H1 (cell line): ENCODE results near the gene NFKBIL1. TPM values are rescaled to one million over a fixed set of nuclear protein-coding genes. Genes with fewer than 3 reads are reported as not detected.

Experiments used
- CTCF ChIA-PET: fragments of 300-600 bp; sonication (Branson Sonifier 250); formaldehyde crosslinking; loops from one replicate; lab custom pipeline; 2021; ENCODE audit not compliant: partially characterized antibody; lab: Charles Lee
- POLR2A ChIA-PET: fragments of 300-600 bp; sonication (Branson Sonifier 250); formaldehyde crosslinking; loops from one replicate; lab custom pipeline; 2021; ENCODE audit warnings: inconsistent platforms; ENCODE audit not compliant: partially characterized antibody; lab: Charles Lee
- DNase-seq, 2 experiments: peaks; one replicate each; pipeline versions ENCODE4 v3.0.0 to v3.0.0-alpha.2; 2010 to 2022; ENCODE audit warnings: low spot score in 2 of 2, low read depth in 1 of 2, mixed read lengths in 1 of 2
- FAIRE-seq: peaks from 2 replicates; lab custom pipeline; 2011; peaks lifted over from hg19 to GRCh38; lab: Jason Lieb, UNC
- H2AFZ ChIP-seq: 2 replicates; pipeline ENCODE4 v1.8.1; 2012; ENCODE audit warnings: low read length, inconsistent platforms
- H2AK5ac ChIP-seq: 2 replicates; pipeline ENCODE4 v1.6.1; 2013; ENCODE audit warnings: low read depth, low read length
- H2BK120ac ChIP-seq: replicated peaks from 2 replicates; pipeline ENCODE3; 2013; ENCODE audit warnings: low read depth, low read length, inconsistent platforms
- H2BK12ac ChIP-seq: 2 replicates; pipeline ENCODE4 v1.6.1; 2013; ENCODE audit warnings: low read depth, low read length
- H2BK15ac ChIP-seq: 2 replicates; pipeline ENCODE4 v1.6.1; 2013; ENCODE audit warnings: low read length
- H2BK20ac ChIP-seq: 2 replicates; pipeline ENCODE4 v1.6.1; 2013; ENCODE audit warnings: low read length
- H2BK5ac ChIP-seq: 2 replicates; pipeline ENCODE4 v1.6.1; 2013; ENCODE audit warnings: low read depth, low read length
- H3K14ac ChIP-seq: 2 replicates; pipeline ENCODE4 v1.6.1; 2013; ENCODE audit warnings: inconsistent platforms; ENCODE audit not compliant: insufficient read length
- H3K18ac ChIP-seq: 2 replicates; pipeline ENCODE4 v1.6.1; 2013; ENCODE audit warnings: low read length; ENCODE audit errors: extremely low read depth
- H3K23ac ChIP-seq: 2 replicates; pipeline ENCODE4 v1.6.1; 2013; ENCODE audit warnings: inconsistent platforms; ENCODE audit not compliant: insufficient read length
- H3K23me2 ChIP-seq: 2 replicates; pipeline ENCODE4 v1.6.1; 2013; ENCODE audit warnings: low read depth, low read length
- H3K27ac ChIP-seq: 2 replicates; pipeline ENCODE4 v1.6.1; 2011; ENCODE audit warnings: low read depth, low read length, inconsistent platforms
- H3K27me3 ChIP-seq, 4 experiments: replicated peaks in 1 of 4; 1 replicate in 1 of 4; 2 replicates in 3 of 4; pipeline versions ENCODE4 v1.6.1 to v1.8.1; 2011 to 2013; ENCODE audit warnings: low read length in 3 of 4, mild to moderate bottlenecking in 3 of 4, inconsistent platforms in 2 of 4, mixed read lengths in 2 of 4, moderate library complexity in 1 of 4; ENCODE audit not compliant: control insufficient read depth in 3 of 4, insufficient read depth in 3 of 4; ENCODE audit errors: extremely low read depth in 1 of 4
- H3K36me3 ChIP-seq, 4 experiments: 2 replicates each; pipeline versions ENCODE4 v1.6.1 to v1.8.1; 2011 to 2013; ENCODE audit warnings: mild to moderate bottlenecking in 4 of 4, low read length in 3 of 4, moderate library complexity in 2 of 4, control low read depth in 1 of 4, inconsistent platforms in 1 of 4; ENCODE audit not compliant: insufficient read depth in 4 of 4, control insufficient read depth in 2 of 4
- H3K4ac ChIP-seq: replicated peaks from 2 replicates; pipeline ENCODE3; 2013; ENCODE audit warnings: low read length, low read depth, mixed read lengths, inconsistent platforms; ENCODE audit not compliant: insufficient read length
- H3K4me1 ChIP-seq, 4 experiments: replicated peaks in 1 of 4; 1 replicate in 1 of 4; 2 replicates in 3 of 4; pipeline versions ENCODE4 v1.6.1 to v1.8.1; 2011 to 2013; ENCODE audit warnings: low read length in 3 of 4, inconsistent platforms in 2 of 4, mixed read lengths in 1 of 4; ENCODE audit not compliant: insufficient read depth in 4 of 4, control insufficient read depth in 3 of 4
- H3K4me2 ChIP-seq, 2 experiments: 2 replicates each; pipeline versions ENCODE4 v1.6.1 to v1.8.1; 2011 to 2013; ENCODE audit warnings: low read depth in 2 of 2, low read length in 2 of 2, control low read depth in 1 of 2, inconsistent platforms in 1 of 2, mild to moderate bottlenecking in 1 of 2; ENCODE audit not compliant: insufficient read depth in 1 of 2
- H3K4me3 ChIP-seq, 4 experiments: fragments of 200-600, 300-600 bp in 1 of 4; sonication (generic), shearing (Covaris generic), sonication (Bioruptor Twin) in 1 of 4; 2 replicates each; pipeline versions ENCODE4 v1.5.1 to v1.8.1; 2011 to 2016; ENCODE audit warnings: low read length in 4 of 4, low read depth in 3 of 4, control low read depth in 2 of 4, inconsistent platforms in 2 of 4, mild to moderate bottlenecking in 2 of 4, mixed read lengths in 1 of 4, moderate library complexity in 1 of 4; ENCODE audit not compliant: insufficient read depth in 2 of 4; ENCODE audit errors: extremely low read depth in 1 of 4
- H3K56ac ChIP-seq: replicated peaks from 2 replicates; pipeline ENCODE3; 2013; ENCODE audit warnings: low read depth, mild to moderate bottlenecking, mixed read lengths, low read length, inconsistent platforms; ENCODE audit not compliant: insufficient read length
- H3K79me1 ChIP-seq: 2 replicates; pipeline ENCODE4 v1.6.1; 2013; ENCODE audit warnings: low read depth, low read length, control low read depth
- H3K79me2 ChIP-seq, 2 experiments: 2 replicates each; pipeline versions ENCODE4 v1.6.1 to v1.8.1; 2012 to 2013; ENCODE audit warnings: low read length in 2 of 2, mild to moderate bottlenecking in 2 of 2, inconsistent platforms in 1 of 2; ENCODE audit not compliant: insufficient read depth in 2 of 2, control insufficient read depth in 1 of 2
- H3K9ac ChIP-seq, 4 experiments: replicated peaks in 1 of 4; 1 replicate in 1 of 4; 2 replicates in 3 of 4; pipeline versions ENCODE4 v1.6.1 to v1.8.1; 2011 to 2013; ENCODE audit warnings: low read depth in 3 of 4, low read length in 3 of 4, control low read depth in 2 of 4, mild to moderate bottlenecking in 2 of 4, moderate library complexity in 2 of 4, inconsistent platforms in 1 of 4; ENCODE audit errors: extremely low read depth in 1 of 4
- H3K9me3 ChIP-seq, 2 experiments: 2 replicates each; pipeline versions ENCODE4 v1.6.1 to v1.8.1; 2012 to 2013; ENCODE audit warnings: mild to moderate bottlenecking in 2 of 2, moderate library complexity in 2 of 2, control low read depth in 1 of 2, inconsistent platforms in 1 of 2, low read depth in 1 of 2, low read length in 1 of 2, mixed read lengths in 1 of 2; ENCODE audit not compliant: insufficient read depth in 2 of 2
- H4K20me1 ChIP-seq, 2 experiments: replicated peaks in 1 of 2; 2 replicates each; pipeline versions ENCODE3 to v1.8.1; 2011 to 2013; ENCODE audit warnings: inconsistent platforms in 2 of 2, low read length in 2 of 2, mild to moderate bottlenecking in 1 of 2; ENCODE audit not compliant: insufficient read depth in 2 of 2, control insufficient read depth in 1 of 2
- H4K5ac ChIP-seq: 2 replicates; pipeline ENCODE4 v1.6.1; 2013; ENCODE audit warnings: low read length, low read depth, mixed read lengths, inconsistent platforms; ENCODE audit not compliant: insufficient read length
- H4K8ac ChIP-seq: 2 replicates; pipeline ENCODE4 v1.8.0; 2013; ENCODE audit warnings: mild to moderate bottlenecking, moderate library complexity, low read length, inconsistent platforms; ENCODE audit not compliant: insufficient read depth; ENCODE audit errors: extremely low read depth
- H4K91ac ChIP-seq: replicated peaks from 2 replicates; pipeline ENCODE3; 2013; ENCODE audit warnings: low read length, mixed read lengths, inconsistent platforms; ENCODE audit not compliant: insufficient read length
- SIN3A ChIP-seq, 2 experiments: IDR thresholded peaks in 1 of 2; conservative IDR thresholded peaks in 1 of 2; 2 replicates each; pipeline ENCODE4 v1.6.1; 2011 to 2012; ENCODE audit warnings: low read length in 2 of 2, improper control_type of control experiment in 1 of 2, low read depth in 1 of 2, mild to moderate bottlenecking in 1 of 2
- WGBS, 2 experiments: shearing (Covaris generic) in 1 of 2; methylation state at CpG; one replicate each; pipeline versions ENCODE4 v1.1.6 to v1.1.7; 2013 to 2015; ENCODE audit warnings: low lambda C conversion rate in 2 of 2, mixed read lengths in 2 of 2, inconsistent platforms in 1 of 2, low coverage in 1 of 2, missing lambda C conversion rate in 1 of 2; ENCODE audit not compliant: insufficient replicate concordance in 2 of 2, insufficient coverage in 1 of 2, insufficient read length in 1 of 2; ENCODE audit errors: extremely low coverage in 1 of 2, missing lambda C conversion rate in 1 of 2; 5-methylcytosine and 5-hydroxymethylcytosine counted together
- polyA plus RNA-seq, 7 experiments: library from polyadenylated mRNA; depleted of rRNA in 3 of 7; stranded (reverse) in 5 of 7; unstranded in 2 of 7; fragments of >200 nt in 5 of 7; fragments of 200-250 nt in 2 of 7; gene quantifications; 1 replicate in 5 of 7; 2 replicates in 1 of 7; 4 replicates in 1 of 7; pipeline versions ENCODE4 v1.2.1 to v1.2.3, GENCODE V29; 2011 to 2013; ENCODE audit warnings: missing spikeins in 2 of 7, mixed read lengths in 2 of 7
- total RNA-seq: library from RNA; stranded (reverse); fragmentation: NEBNext Ultra II Directional; extraction: Animal tissue kit (Norgen Biotek cat#: 25700); gene quantifications from 2 replicates; pipeline ENCODE4 v1.2.1, GENCODE V29; 2021

NFKBIL1 gene
- total and polyA plus RNA-seq, 2 of the 8 experiments (the other 6 are each of a cell fraction or from before 2014, with no cell fraction given), result 7.5 to 11.2 TPM

DNA sequence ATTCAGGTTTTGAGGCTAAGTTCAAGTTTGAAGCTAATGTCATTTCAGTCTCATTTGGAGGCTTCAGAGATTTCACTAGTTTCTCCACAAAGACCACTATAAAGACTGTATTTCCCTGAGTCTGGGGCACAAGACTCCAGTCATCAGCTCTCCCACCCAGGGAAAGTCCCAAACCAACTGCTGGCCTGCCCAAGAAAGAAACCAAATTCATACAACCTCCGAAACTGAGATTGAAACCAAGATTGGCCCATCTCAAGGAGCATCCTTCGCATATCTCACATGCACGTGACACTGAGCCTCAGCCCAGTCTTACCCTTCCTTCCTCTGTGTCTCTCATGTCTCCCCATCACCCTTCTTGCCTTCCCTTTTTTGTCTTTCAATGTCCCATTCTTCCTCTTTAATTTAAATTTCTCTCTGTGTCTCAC lies 21.1 kb downstream of the NFKBIL1 start:
- Histone ChIP-seq H4K5ac (no peak overlapping the region), H2BK20ac (0 out of 2 replicates have a peak overlapping the region, but pooled peaks have one; percentile 21), H3K27me3 (no peaks in the 10 kb centered on the region), H3K14ac (no peak overlapping the region), H2BK12ac (no peak overlapping the region), H4K8ac (no peak overlapping the region), H3K36me3 (no peaks in the 10 kb centered on the region), H3K18ac (no peak overlapping the region), H3K9ac (no peak overlapping the region), H3K4me1 (no peaks in the 10 kb centered on the region; a peak in 2 of 7 replicates), H3K4me2 (no peak overlapping the region), H2BK5ac (no peak overlapping the region), H3K23ac (no peak overlapping the region), H3K4me3 (no peak overlapping the region), H3K79me1 (no peaks in the 10 kb centered on the region), H4K20me1 (no peaks in the 10 kb centered on the region), H2AFZ (no peak overlapping the region), H3K27ac (no peak overlapping the region), H4K91ac (no peak overlapping the region), H3K9me3 (no peaks in the 10 kb centered on the region), H3K56ac (no peak overlapping the region), H2AK5ac (0 out of 2 replicates have a peak overlapping the region, but pooled peaks have one; percentile 28), H2BK120ac (no peak overlapping the region), H3K4ac (no peak overlapping the region), H3K79me2 (no peaks in the 10 kb centered on the region), H3K23me2 (peaks cover 3% of the 10 kb centered on the region; the same call in 1 of the 2 replicates), H2BK15ac (peak overlapping the region; percentile 72; the same call in 1 of the 2 replicates)
- POLR2A ChIA-PET, result interaction anchor here (0.7 to 5.5 kb wide), 5 partner anchors 11 to 84 kb away, joined by 3 to 27 read pairs (median 6); partner anchors contain the start of genes BAG6 and LTB
- CTCF ChIA-PET, result interaction anchor here (1.1 to 4.9 kb wide), 6 partner anchors 11 to 28 kb away, joined by 3 to 47 read pairs (median 8); partner anchors contain the start of genes LST1, LTB and NCR3
- no peak for DNase-seq
- WGBS, 2 experiments, result 81% methylated on average over 3 of the region's 3 CpGs; no CpG with 5 or more reads in 1 of the 2 experiments
- FAIRE-seq, result no peak
- TF ChIP-seq SIN3A (conservative IDR thresholded peaks at IDR 0.05 in 1 of 2, IDR thresholded peaks at IDR 0.05 in 1 of 2; ENCODE audit: low read depth in 1 of 2, low read length in 2 of 2), result no peak
